Endometrium (tissue), 2 donors: Measurements from ENCODE around the gene MGAT3.
A peak's percentile ranks its signal among the peaks of the same experiment; 100 is the strongest.

Experiments
- FAIRE-seq: peaks from 2 replicates; lab custom pipeline; 2012; peaks lifted over from hg19 to GRCh38; lab: Jason Lieb, UNC
- donor health status: control.
- donor health status: control.

MGAT3 gene

GRCh38 chr22:39532215-39533073 lies 75.6 kb downstream of the MGAT3 start, which contains the start of gene RPS19BP1:
Gene RPS19BP1 (minus strand): TSS chr22:39532748. CDS start chr22:39532738, 10 bp downstream.
- FAIRE-seq = peak; percentile 99

GRCh38 chr22:39534092-39534506 lies 77.3 kb downstream of the MGAT3 start:
- no peak for FAIRE-seq

- FAIRE-seq = no peak
Observed at GRCh38 chr22:39534591-39535356, 78.0 kb downstream of the MGAT3 start.

- no peak for FAIRE-seq
Observed at GRCh38 chr22:39535357-39535725, 78.5 kb downstream of the MGAT3 start.

- no peak for FAIRE-seq
Observed at GRCh38 chr22:39535831-39536449, 79.1 kb downstream of the MGAT3 start.

GRCh38 chr22:39536711-39537110 lies 79.9 kb downstream of the MGAT3 start:
- FAIRE-seq = no peak

GRCh38 chr22:39537975-39538374 lies 81.2 kb downstream of the MGAT3 start:
- no peak for FAIRE-seq
